ENCODE measurements around the gene ATL3. TPM values are rescaled to one million over a fixed set of nuclear protein-coding genes. Genes with fewer than 3 reads are reported as not detected.
A peak's percentile ranks its signal among the peaks of the same experiment; 100 is the strongest.

The ATL3 gene
- total RNA-seq, 1 experiment from 2014 or later: 52.2 TPM

- no TSS peak for BruUV-seq (replicated peaks)
- peaks cover 10% of the 10 kb centered on the region for H3K4me1 Mint-ChIP-seq (ENCODE audit: low read depth, unreplicated experiment)
- TF ChIP-seq CTCF (IDR thresholded peaks at IDR 0.05; ENCODE audit: unreplicated experiment): no peak
- H3K36me3 Mint-ChIP-seq (ENCODE audit: insufficient read depth, unreplicated experiment): peaks cover 27% of the 10 kb centered on the region
- H3K9me3 Mint-ChIP-seq (ENCODE audit: low read depth, unreplicated experiment): no peaks in the 10 kb centered on the region
- H3K4me3 Mint-ChIP-seq (ENCODE audit: low read depth, unreplicated experiment): peak overlapping the region; percentile 96
- peak overlapping the region; percentile 31 for H3K27ac Mint-ChIP-seq (ENCODE audit: unreplicated experiment)
- no peaks in the 10 kb centered on the region for H3K27me3 Mint-ChIP-seq (ENCODE audit: unreplicated experiment)
- CTCF ChIA-PET: interaction anchor here (2.8 kb wide), 1 partner anchor 12 kb away, joined by 11 read pairs; the partner anchor contains the start of gene ATL3
- intact Hi-C loops (cut with micrococcal nuclease; ENCODE audit: unreplicated experiment): loop anchor here (5.0 kb wide), 1 partner anchor 54 kb away; no protein-coding TSS in a partner anchor
- no peak for DNase-seq
Measured at GRCh38 chr11:63683133-63683991, 12.2 kb upstream of the ATL3 start.

- H3K4me1 Mint-ChIP-seq (ENCODE audit: low read depth, unreplicated experiment): peaks cover 10% of the 10 kb centered on the region
- intact Hi-C loops (cut with micrococcal nuclease; ENCODE audit: unreplicated experiment): loop anchor here (5.0 kb wide), 1 partner anchor 55 kb away; no protein-coding TSS in a partner anchor
- no peaks in the 10 kb centered on the region for H3K27me3 Mint-ChIP-seq (ENCODE audit: unreplicated experiment)
- DNase-seq: peak; percentile 20
- H3K9me3 Mint-ChIP-seq (ENCODE audit: low read depth, unreplicated experiment): no peaks in the 10 kb centered on the region
- peaks cover 27% of the 10 kb centered on the region for H3K36me3 Mint-ChIP-seq (ENCODE audit: insufficient read depth, unreplicated experiment)
- H3K27ac Mint-ChIP-seq (ENCODE audit: unreplicated experiment): peak overlapping the region; percentile 83
- BruUV-seq (replicated peaks): TSS peak; percentile 27
- peak overlapping the region; percentile 96 for H3K4me3 Mint-ChIP-seq (ENCODE audit: low read depth, unreplicated experiment)
- CTCF ChIA-PET: interaction anchor here (0.6 to 2.8 kb wide), 3 partner anchors 11 to 83 kb away, joined by 3 to 11 read pairs (median 4); partner anchors contain the start of gene ATL3
- TF ChIP-seq CTCF (IDR thresholded peaks at IDR 0.05; ENCODE audit: unreplicated experiment): peak; percentile 48
Measured at GRCh38 chr11:63682066-63683021, 11.2 kb upstream of the ATL3 start.

GRCh38 chr11:63681321-63682065 is 10.3 kb upstream of the ATL3 start, which contains the start of gene RTN3:
RTN3 (plus strand) TSS chr11:63681500; CDS start chr11:63681637, 137 bp downstream.
- CTCF ChIA-PET: interaction anchor here (0.6 to 2.8 kb wide), 3 partner anchors 10 to 204 kb away, joined by 3 to 11 read pairs (median 4); partner anchors contain the start of gene ATL3

More at GRCh38 chr11:63681321-63682065, 10.3 kb upstream of the ATL3 start, which contains the start of gene RTN3:
- peak within 1 kb of the TSS; percentile 96 for H3K4me3 Mint-ChIP-seq (ENCODE audit: low read depth, unreplicated experiment)
- H3K36me3 Mint-ChIP-seq (ENCODE audit: insufficient read depth, unreplicated experiment): peaks cover 27% of the 10 kb centered on the region
- peaks cover 10% of the 10 kb centered on the region for H3K4me1 Mint-ChIP-seq (ENCODE audit: low read depth, unreplicated experiment)
- H3K27ac Mint-ChIP-seq (ENCODE audit: unreplicated experiment): peak within 1 kb of the TSS; percentile 83
- no peaks in the 10 kb centered on the region for H3K9me3 Mint-ChIP-seq (ENCODE audit: low read depth, unreplicated experiment)
- DNase-seq: peak; percentile 98
- no peak for TF ChIP-seq CTCF (IDR thresholded peaks at IDR 0.05; ENCODE audit: unreplicated experiment)
- no peaks in the 10 kb centered on the region for H3K27me3 Mint-ChIP-seq (ENCODE audit: unreplicated experiment)
- no TSS peak for BruUV-seq (replicated peaks)
- intact Hi-C loops (cut with micrococcal nuclease; ENCODE audit: unreplicated experiment): loop anchor here (5.0 kb wide), 1 partner anchor 56 kb away; no protein-coding TSS in a partner anchor
